NT2/D1 (cell line): Measurements from ENCODE around the gene WDR27.

Experiments
- YY1 ChIP-seq: IDR thresholded peaks from 2 replicates; pipeline ENCODE4 v1.6.1; 2011; ENCODE audit not compliant: insufficient read length, insufficient read depth
- ZNF274 ChIP-seq: IDR thresholded peaks from 2 replicates; pipeline ENCODE4 v1.6.1; 2011; ENCODE audit warnings: mild to moderate bottlenecking, low read depth, low read length

- TF ChIP-seq YY1 (no peak), ZNF274 (no peak)
Measured at GRCh38 chr6:169577974-169578373, 123.9 kb downstream of the WDR27 start.
